ENCODE results near the gene CACFD1. TPM values are rescaled to one million over a fixed set of nuclear protein-coding genes. Genes with fewer than 3 reads are reported as not detected.

Gene CACFD1
- total and polyA plus RNA-seq, 11 donors: 8.0 to 21.9 (median 11.6) TPM

DNA sequence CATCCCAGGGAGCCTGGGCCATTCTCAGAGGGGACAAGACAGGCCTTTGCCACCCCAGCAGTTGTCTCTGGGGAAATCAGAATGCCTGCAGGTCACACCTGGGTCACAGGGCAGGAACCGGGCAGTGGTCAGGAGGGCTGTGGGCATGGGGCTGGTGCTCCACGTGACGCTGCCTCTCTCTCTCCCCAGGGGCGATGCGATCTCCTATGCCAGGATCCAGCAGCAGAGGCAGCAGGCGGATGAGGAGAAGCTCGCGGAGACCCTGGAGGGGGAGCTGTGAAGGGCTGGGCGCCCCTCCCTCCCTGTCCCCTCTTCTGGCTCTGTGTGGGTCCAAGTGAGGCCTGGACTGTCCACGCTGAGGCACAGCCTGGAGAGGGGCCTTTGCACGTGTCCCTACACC lies 8.6 kb downstream of the CACFD1 start:
- WGBS, 4 donors: 89 to 97% (median 93%) methylated on average over 10 to 11 of the region's 11 CpGs
- peaks cover 0 to 30% (median 8%) of the 10 kb centered on the region in 9 donors for H3K36me3 ChIP-seq

DNA sequence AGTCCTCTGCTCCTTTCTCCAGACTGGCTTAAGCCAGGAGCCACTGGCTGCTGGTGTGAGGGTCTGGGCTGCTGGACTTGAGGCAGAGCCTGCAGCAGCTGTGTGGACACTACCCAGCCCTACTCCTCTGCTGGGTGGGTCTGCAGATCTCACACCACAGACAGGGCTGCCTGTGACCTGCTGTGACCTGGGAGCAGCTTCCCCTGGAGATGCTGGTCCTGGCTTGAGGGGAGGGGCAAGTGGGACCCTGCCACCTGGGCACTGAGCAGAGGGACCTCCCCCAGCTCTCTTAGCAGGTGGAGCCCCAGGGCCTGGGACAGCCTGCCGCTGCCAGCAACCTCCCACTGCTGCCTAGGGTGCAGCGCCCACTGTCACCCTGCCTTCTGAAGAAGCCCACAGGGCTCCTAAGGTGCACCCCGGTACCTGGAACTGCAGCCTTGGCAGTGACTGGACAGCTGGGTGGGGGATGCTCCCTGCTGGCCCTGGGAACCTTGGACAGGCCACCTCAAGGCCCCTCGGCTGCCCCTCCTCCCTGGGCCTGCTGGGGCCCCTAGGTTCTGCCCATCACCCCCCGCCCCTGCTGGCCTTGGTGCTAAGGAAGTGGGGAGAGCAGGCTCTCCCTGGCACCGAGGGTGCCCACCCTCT lies 9.1 kb downstream of the CACFD1 start:
- TF ChIP-seq, protein P1, sequence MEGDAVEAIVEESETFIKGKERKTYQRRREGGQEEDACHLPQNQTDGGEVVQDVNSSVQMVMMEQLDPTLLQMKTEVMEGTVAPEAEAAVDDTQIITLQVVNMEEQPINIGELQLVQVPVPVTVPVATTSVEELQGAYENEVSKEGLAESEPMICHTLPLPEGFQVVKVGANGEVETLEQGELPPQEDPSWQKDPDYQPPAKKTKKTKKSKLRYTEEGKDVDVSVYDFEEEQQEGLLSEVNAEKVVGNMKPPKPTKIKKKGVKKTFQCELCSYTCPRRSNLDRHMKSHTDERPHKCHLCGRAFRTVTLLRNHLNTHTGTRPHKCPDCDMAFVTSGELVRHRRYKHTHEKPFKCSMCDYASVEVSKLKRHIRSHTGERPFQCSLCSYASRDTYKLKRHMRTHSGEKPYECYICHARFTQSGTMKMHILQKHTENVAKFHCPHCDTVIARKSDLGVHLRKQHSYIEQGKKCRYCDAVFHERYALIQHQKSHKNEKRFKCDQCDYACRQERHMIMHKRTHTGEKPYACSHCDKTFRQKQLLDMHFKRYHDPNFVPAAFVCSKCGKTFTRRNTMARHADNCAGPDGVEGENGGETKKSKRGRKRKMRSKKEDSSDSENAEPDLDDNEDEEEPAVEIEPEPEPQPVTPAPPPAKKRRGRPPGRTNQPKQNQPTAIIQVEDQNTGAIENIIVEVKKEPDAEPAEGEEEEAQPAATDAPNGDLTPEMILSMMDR (IDR thresholded peaks at IDR 0.05): no peak
- no peak for TF ChIP-seq POLR2A (IDR thresholded peaks at IDR 0.05)
- Histone ChIP-seq H3K9me3 (no peaks in the 10 kb centered on the region), H3K27me3 (no peaks in the 10 kb centered on the region), H3K4me3 (no peak overlapping the region), H3K4me1 (peaks cover 0 to 16% (median 0%) of the 10 kb centered on the region in 12 donors), H3K27ac (no peak overlapping the region), H3K36me3 (peaks cover 0 to 32% (median 8%) of the 10 kb centered on the region in 9 donors)
- intact Hi-C loops (cut with DNase I): loop anchor here in 1 of 10 donors (10.0 kb wide), 1 partner anchor 54 kb away; the partner anchor contains the start of gene REXO4
- ATAC-seq (no peak), DNase-seq (no peak)
- 88 to 100% (median 94%) methylated on average over 2 to 6 of the region's 6 CpGs for WGBS, 4 donors

More for the DNA sequence above, 8.6 kb downstream of the CACFD1 start:
- Histone ChIP-seq H3K9me3 (no peaks in the 10 kb centered on the region), H3K4me3 (no peak overlapping the region), H3K4me1 (peaks cover 0 to 11% (median 0%) of the 10 kb centered on the region in 12 donors), H3K27ac (no peak overlapping the region), H3K27me3 (no peaks in the 10 kb centered on the region)
- no peak for DNase-seq
- TF ChIP-seq POLR2A (IDR thresholded peaks at IDR 0.05): no peak
- TF ChIP-seq, protein P1 (IDR thresholded peaks at IDR 0.05): no peak
- intact Hi-C loops (cut with DNase I): loop anchor here in 1 of 10 donors (10.0 kb wide), 1 partner anchor 54 kb away; the partner anchor contains the start of gene REXO4
- no peak for ATAC-seq

DNA sequence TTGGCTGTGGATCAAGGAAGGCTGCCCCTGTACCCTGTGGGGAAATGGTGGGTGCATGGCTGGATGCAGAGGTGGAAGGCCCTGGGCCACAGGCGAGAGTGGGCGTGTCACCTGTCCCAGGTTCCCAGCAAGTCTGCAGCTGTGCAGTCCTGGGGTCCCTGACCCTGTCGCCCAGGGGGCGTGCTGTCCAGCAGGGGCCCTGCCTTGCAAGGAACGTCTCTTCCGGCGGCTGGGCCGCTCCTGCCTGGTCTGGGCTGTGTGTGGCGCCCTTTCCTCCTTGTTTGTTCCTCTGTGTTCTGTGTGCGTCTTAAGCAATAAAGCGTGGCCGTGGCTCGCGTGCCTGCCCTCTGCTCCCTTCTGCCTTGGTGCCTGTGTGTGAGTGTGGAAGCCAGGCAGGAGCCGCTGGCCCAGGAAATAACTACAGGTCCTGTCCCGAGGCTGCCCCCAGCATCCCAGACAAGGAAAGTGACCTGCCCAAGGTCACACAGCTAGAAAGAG lies 10.7 kb downstream of the CACFD1 start:
- H3K4me3 ChIP-seq: no peak overlapping the region
- H3K4me1 ChIP-seq: peaks cover 0 to 30% (median 0%) of the 10 kb centered on the region in 12 donors
- intact Hi-C loops (cut with DNase I): no loop called here
- H3K36me3 ChIP-seq: peaks cover 0 to 45% (median 10%) of the 10 kb centered on the region in 9 donors
- 83 to 91% (median 86%) methylated on average over 11 to 16 of the region's 16 CpGs for WGBS, 4 donors
- no peaks in the 10 kb centered on the region for H3K27me3 ChIP-seq
- ATAC-seq: no peak
- no peak for TF ChIP-seq POLR2A (IDR thresholded peaks at IDR 0.05)
- TF ChIP-seq, protein P1 (IDR thresholded peaks at IDR 0.05): no peak
- no peak overlapping the region for H3K27ac ChIP-seq
- H3K9me3 ChIP-seq: no peaks in the 10 kb centered on the region
- no peak for DNase-seq

DNA sequence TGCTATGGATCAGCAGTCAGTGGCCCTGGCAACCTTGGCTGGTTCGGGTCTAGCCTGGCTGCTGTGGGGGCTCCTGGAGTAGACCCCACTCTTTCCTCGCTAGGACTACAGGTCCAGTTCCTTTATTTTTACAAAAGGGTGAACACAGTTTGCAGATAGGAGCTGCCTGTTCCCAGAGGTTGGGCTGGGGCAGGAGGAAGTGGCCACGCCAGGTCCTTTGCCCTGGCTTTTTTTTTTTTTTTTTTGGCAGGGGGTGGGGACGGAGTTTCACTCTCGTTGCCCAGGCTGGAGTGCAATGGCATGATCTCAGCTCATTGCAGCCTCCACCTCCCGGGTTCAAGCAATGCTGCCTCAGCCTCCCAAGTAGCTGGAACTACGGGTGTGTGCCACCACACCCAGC lies 11.2 kb downstream of the CACFD1 start:
- TF ChIP-seq, protein P1 (IDR thresholded peaks at IDR 0.05): no peak
- TF ChIP-seq POLR2A (IDR thresholded peaks at IDR 0.05): no peak
- Histone ChIP-seq H3K9me3 (no peaks in the 10 kb centered on the region), H3K4me3 (no peak overlapping the region), H3K27ac (no peak overlapping the region), H3K36me3 (peaks cover 0 to 49% (median 6%) of the 10 kb centered on the region in 9 donors), H3K4me1 (peaks cover 0 to 34% (median 0%) of the 10 kb centered on the region in 12 donors), H3K27me3 (no peaks in the 10 kb centered on the region)
- intact Hi-C loops (cut with DNase I): no loop called here
- DNase-seq: no peak
- 83 to 91% (median 86%) methylated on average over 7 of the region's 7 CpGs for WGBS, 4 donors
- no peak for ATAC-seq

Data from heart left ventricle (tissue), 16 donors.